GM12874 (cell line): ENCODE results near the gene STX11.

Source experiments
- TF ChIP-seq, protein P1 (sequence below): IDR thresholded peaks from 2 replicates; pipeline ENCODE4 v1.5.1; 2011; ENCODE audit warnings: low read depth, mild to moderate bottlenecking, control low read depth, low read length, moderate library complexity; ENCODE audit not compliant: insufficient read depth

Gene STX11

DNA sequence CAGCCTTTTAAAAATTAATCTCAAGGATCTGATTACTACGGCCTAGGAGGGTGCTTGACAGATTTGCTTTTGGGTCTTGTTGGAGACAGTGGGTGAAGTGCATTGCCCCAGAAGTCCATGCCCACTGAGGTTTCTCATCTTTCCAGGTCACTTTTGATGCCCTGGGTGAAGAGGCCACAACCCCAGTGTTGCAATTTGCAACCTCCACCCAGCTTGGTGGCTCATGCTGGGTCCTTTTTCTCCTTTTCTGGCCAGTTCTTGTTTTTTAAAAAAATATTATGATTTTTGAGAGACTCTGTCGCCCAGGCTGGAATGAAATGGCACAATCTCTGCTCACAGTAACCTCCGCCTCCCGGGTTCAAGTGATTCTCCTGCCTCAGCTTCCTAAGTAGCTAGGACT lies 9.4 kb downstream of the STX11 start:
- TF ChIP-seq, protein P1, sequence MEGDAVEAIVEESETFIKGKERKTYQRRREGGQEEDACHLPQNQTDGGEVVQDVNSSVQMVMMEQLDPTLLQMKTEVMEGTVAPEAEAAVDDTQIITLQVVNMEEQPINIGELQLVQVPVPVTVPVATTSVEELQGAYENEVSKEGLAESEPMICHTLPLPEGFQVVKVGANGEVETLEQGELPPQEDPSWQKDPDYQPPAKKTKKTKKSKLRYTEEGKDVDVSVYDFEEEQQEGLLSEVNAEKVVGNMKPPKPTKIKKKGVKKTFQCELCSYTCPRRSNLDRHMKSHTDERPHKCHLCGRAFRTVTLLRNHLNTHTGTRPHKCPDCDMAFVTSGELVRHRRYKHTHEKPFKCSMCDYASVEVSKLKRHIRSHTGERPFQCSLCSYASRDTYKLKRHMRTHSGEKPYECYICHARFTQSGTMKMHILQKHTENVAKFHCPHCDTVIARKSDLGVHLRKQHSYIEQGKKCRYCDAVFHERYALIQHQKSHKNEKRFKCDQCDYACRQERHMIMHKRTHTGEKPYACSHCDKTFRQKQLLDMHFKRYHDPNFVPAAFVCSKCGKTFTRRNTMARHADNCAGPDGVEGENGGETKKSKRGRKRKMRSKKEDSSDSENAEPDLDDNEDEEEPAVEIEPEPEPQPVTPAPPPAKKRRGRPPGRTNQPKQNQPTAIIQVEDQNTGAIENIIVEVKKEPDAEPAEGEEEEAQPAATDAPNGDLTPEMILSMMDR, result no peak

DNA sequence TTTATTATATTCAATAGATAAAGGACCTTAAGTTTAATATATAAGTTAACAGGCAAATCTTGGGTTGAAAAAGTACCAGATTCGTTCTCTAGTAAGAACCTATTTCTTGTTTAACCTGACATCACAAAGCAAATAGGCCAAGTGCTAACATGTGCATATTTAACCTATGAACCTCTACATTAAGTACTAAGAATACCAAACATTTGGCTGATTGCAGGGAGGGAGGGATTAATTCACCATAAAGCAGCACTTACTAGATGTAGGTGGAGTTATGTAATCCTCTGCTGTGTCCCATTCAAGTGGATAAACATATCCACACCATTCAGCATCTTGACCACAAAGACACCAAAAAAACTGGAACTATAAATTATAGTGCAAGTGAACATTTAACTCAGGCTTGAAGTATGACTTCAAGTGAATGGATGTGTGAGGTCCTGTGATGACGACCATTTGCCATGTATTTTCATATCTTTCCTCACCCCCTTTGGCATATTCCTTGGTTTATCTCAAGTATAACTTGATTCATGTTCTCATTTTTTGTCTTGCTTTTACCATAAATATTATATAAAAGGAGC lies 10.2 kb downstream of the STX11 start:
- TF ChIP-seq, protein P1, result no peak

DNA sequence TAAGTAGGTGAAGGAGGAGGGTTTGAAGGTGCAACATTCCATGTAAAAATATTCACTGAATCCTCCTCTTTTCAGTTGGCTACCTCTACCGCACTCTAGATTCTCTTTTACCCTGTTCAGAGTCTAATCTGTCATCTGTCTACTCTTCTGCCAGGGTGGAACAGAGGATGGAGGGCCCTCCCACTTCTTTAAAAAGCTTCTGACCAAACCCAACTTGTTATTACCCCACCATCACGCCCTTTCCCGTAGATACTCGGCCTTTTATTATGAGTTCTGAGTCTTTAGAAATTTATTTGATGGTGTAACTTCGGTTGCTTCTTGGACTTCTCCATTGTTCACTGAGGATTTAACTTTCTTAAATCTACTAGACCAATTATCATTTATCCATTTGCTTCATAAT lies 11.7 kb downstream of the STX11 start:
- TF ChIP-seq, protein P1, result no peak

DNA sequence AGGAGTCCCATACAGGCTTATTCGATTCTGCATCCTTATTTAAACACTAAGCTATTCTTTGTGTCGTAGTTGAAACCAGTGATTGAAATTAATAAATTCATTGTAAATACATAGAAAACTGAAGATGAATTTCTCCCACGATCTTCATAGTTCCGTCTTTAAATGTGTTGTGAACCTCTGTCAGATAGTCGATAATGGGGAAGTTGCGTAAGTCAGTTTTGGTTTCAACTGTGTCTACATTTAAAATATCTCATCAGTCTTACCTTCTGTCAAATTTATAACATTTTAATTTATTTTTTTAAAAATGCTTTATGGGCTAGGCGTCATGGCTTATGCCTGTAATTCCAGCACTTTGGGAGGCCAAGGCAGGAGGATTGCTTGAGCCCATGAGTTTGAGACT lies 12.7 kb downstream of the STX11 start:
- TF ChIP-seq, protein P1, result no peak

DNA sequence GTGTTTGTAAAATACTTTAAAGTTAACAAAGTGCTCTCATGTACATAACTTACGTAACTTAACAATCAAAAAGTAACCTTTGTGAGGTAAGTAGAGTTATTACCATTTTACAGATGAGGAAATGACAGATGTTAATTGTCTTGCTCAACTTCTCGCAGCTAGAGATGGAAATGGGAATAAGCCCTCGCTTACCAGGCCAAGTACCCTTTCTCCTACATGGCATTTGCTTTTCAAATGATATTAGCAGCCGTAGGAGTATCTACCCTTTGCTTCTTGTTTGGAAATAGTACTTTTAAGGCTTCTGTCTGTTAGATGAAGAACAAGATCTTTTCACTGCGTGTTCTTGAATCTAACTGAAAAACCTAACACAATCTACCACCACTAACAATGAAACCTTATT lies 15.5 kb downstream of the STX11 start:
- TF ChIP-seq, protein P1, result no peak

DNA sequence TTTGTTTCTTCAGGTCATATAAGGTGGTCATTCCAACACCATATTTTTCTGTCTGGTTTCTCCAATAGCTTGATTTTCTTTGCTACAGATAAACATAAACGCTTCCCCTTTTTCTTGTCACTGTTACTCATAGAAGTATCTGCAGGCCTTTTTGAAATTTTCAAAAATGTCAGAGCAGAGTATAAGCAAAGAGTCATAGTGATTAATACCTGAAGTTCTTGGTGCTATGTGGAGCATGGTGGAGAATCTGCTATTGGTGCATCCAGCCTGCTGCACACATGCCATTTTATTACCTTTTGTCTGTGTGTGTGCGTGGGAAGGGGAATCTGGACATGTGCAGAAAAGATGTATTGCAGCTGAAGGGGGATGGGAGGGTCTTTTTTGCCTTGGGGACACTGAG lies 19.7 kb downstream of the STX11 start:
- TF ChIP-seq, protein P1, result no peak

DNA sequence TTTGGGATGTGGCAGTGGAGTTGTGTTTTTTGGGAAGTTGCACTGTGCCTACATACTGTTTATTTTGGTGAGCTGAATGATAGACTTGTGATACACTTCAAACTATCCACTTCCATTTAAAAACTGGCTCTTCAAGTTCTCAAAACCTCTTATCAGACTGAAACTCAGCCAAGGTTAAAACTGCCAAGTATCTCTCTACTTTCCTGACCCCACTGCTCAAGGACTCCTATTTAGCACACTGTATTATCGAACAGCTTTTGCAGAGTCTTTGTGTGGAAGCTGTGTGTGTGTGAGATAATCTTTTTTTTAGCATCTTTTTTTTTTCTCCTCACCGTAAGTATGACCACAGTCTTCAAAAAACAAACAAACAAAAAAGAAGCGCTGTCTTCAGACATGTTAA lies 21.1 kb downstream of the STX11 start:
- TF ChIP-seq, protein P1, result no peak
